HepG2 (cell line): Measurements from ENCODE around the gene BACE1-AS. TPM values are rescaled to one million over a fixed set of nuclear protein-coding genes. Genes with fewer than 3 reads are reported as not detected.

Source experiments
- ATAC-seq: fragments of 200-7000 bp; cut with Tn5 transposase; 3 replicates; pipeline ENCODE4 v1.9.1; 2020; ENCODE audit warnings: mild to moderate bottlenecking, moderate library complexity
- BruUV-seq: library from RNA; stranded (reverse); fragments of 400-500 nt; replicated peaks from 2 replicates; lab custom pipeline; 2021; lab: Mats Ljungman, UMichigan
- CTCF ChIA-PET: fragments of 300-600 bp; formaldehyde crosslinking; extraction: SDS; loops from one replicate; lab custom pipeline; 2021; ENCODE audit warnings: low total read pairs, inconsistent platforms, low intra/inter-chr PET ratio; lab: Yijun Ruan, JAX
- POLR2A ChIA-PET: fragments of 350-600 bp; sonication (Branson Sonifier 250); formaldehyde crosslinking; loops from one replicate; lab custom pipeline; 2020; ENCODE audit warnings: antibody characterized with exemption, inconsistent platforms; lab: Yijun Ruan, JAX
- DNase-seq: peaks from one replicate; pipeline ENCODE4 v3.0.0-alpha.2; 2015; ENCODE audit warnings: low spot score
- FAIRE-seq: peaks from 3 replicates; lab custom pipeline; 2011; peaks lifted over from hg19 to GRCh38; lab: Jason Lieb, UNC
- H2AFZ ChIP-seq: one replicate; pipeline ENCODE4 v1.6.1; 2011; ENCODE audit warnings: low read length, inconsistent platforms
- H3K27ac ChIP-seq: fragments of 300-600 bp; 3 replicates; pipeline ENCODE4 v1.8.0; 2011; ENCODE audit warnings: mixed run types, mild to moderate bottlenecking, mixed read lengths, low read length, inconsistent platforms; ENCODE audit not compliant: insufficient read depth; ENCODE audit errors: extremely low read length
- H3K27me3 ChIP-seq, 2 experiments: fragments of 200-600 bp in 1 of 2; 2 replicates in 1 of 2; 3 replicates in 1 of 2; pipeline versions ENCODE4 v1.6.0 to v1.8.0; 2011; ENCODE audit warnings: low read length in 2 of 2, mild to moderate bottlenecking in 2 of 2, moderate library complexity in 2 of 2, inconsistent platforms in 1 of 2; ENCODE audit not compliant: insufficient read depth in 2 of 2, control insufficient read depth in 1 of 2
- H3K36me3 ChIP-seq, 2 experiments: fragments of 200-600 bp in 1 of 2; replicated peaks in 1 of 2; 2 replicates in 1 of 2; 3 replicates in 1 of 2; pipeline versions ENCODE4 v1.5.1 to v1.8.0; 2011; ENCODE audit warnings: low read length in 2 of 2, inconsistent platforms in 1 of 2; ENCODE audit not compliant: insufficient read depth in 2 of 2, control insufficient read depth in 1 of 2
- H3K4me1 ChIP-seq: 2 replicates; pipeline ENCODE4 v1.5.1; 2012; ENCODE audit warnings: low read length, inconsistent platforms; ENCODE audit not compliant: insufficient read depth
- H3K4me2 ChIP-seq: 2 replicates; pipeline ENCODE4 v1.6.0; 2011; ENCODE audit warnings: low read depth, low read length, inconsistent platforms
- H3K4me3 ChIP-seq, 3 experiments: fragments of 200-600 bp in 1 of 3; sonication (generic), shearing (Covaris generic) in 1 of 3; replicated peaks in 1 of 3; 2 replicates each; pipeline ENCODE4 v1.5.1; 2011 to 2016; ENCODE audit warnings: low read length in 3 of 3, inconsistent platforms in 2 of 3, low read depth in 2 of 3, mild to moderate bottlenecking in 2 of 3, control low read depth in 1 of 3, mixed read lengths in 1 of 3; ENCODE audit not compliant: insufficient read depth in 1 of 3
- H3K79me2 ChIP-seq: one replicate; pipeline ENCODE4 v1.6.1; 2011; ENCODE audit warnings: low read length, inconsistent platforms; ENCODE audit not compliant: insufficient read depth
- H3K9ac ChIP-seq: 2 replicates; pipeline ENCODE4 v1.6.0; 2011; ENCODE audit warnings: mild to moderate bottlenecking, low read depth, low read length, inconsistent platforms; ENCODE audit not compliant: insufficient read depth
- H3K9me3 ChIP-seq: 2 replicates; pipeline ENCODE4 v1.5.1; 2012; ENCODE audit warnings: mild to moderate bottlenecking, low read length
- H4K20me1 ChIP-seq: 2 replicates; pipeline ENCODE4 v1.6.0; 2011; ENCODE audit warnings: inconsistent platforms, mild to moderate bottlenecking, low read length, moderate library complexity; ENCODE audit not compliant: insufficient read depth
- GPN1 ChIP-seq: sonication (generic); formaldehyde crosslinking; IDR thresholded peaks from 2 replicates; pipeline ENCODE4 v1.5.1; 2020; ENCODE audit warnings: missing genetic modification reagents, borderline replicate concordance
- MED13 ChIP-seq: sonication (generic); formaldehyde crosslinking; IDR thresholded peaks from 2 replicates; pipeline ENCODE4 v1.5.0; 2020; ENCODE audit warnings: missing genetic modification reagents
- NFIC ChIP-seq: IDR thresholded peaks from 2 replicates; pipeline ENCODE4 v1.6.1; 2012; ENCODE audit warnings: mild to moderate bottlenecking, low read length, inconsistent platforms
- NFKB2 ChIP-seq: sonication (generic); formaldehyde crosslinking; IDR thresholded peaks from 2 replicates; pipeline ENCODE4 v1.4.0; 2020; ENCODE audit warnings: missing genetic modification reagents, borderline replicate concordance
- NR1H2 ChIP-seq: sonication (generic); formaldehyde crosslinking; IDR thresholded peaks from 2 replicates; pipeline ENCODE4 v1.8.1; 2022; ENCODE audit warnings: low read depth, missing genetic modification reagents, borderline replicate concordance
- PCBP2 ChIP-seq: fragments of 200-400 bp; formaldehyde crosslinking; optimal IDR thresholded peaks from 2 replicates; pipeline ENCODE3; 2018; ENCODE audit warnings: low read length, low read depth; ENCODE audit not compliant: poor library complexity, severe bottlenecking
- SRSF4 ChIP-seq: fragments of 200-400 bp; formaldehyde crosslinking; IDR thresholded peaks from one replicate; pipeline ENCODE4 v1.6.1; 2018; ENCODE audit warnings: mild to moderate bottlenecking, low read depth, low read length, moderate library complexity; ENCODE audit not compliant: poor library complexity, severe bottlenecking
- ZBTB25 ChIP-seq: IDR thresholded peaks from 2 replicates; pipeline ENCODE4 v1.6.1; 2018; ENCODE audit warnings: missing genetic modification reagents
- ZNF263 ChIP-seq: sonication (generic); formaldehyde crosslinking; IDR thresholded peaks from 2 replicates; pipeline ENCODE4 v1.4.0; 2020; ENCODE audit warnings: missing genetic modification reagents
- WGBS: methylation state at CpG from one replicate; pipeline ENCODE4 v1.1.6; 2017; ENCODE audit warnings: low lambda C conversion rate; 5-methylcytosine and 5-hydroxymethylcytosine counted together
- in situ Hi-C: cut with HindIII; loops from 2 replicates; pipeline ENCODE4 v1.10.0; 2017; ENCODE audit warnings: low pct_unique_long_range_greater_than_20kb; ENCODE audit not compliant: extremely low pct_ligation_motif_present
- intact Hi-C: fragments of 100-400 bp; cut with micrococcal nuclease; formaldehyde crosslinking; loops from one replicate; pipeline ENCODE4 v1.10.0; 2022; ENCODE audit not compliant: unreplicated experiment
- polyA plus RNA-seq, 8 experiments: library from polyadenylated mRNA; depleted of rRNA in 3 of 8; stranded (reverse) in 7 of 8; unstranded in 1 of 8; fragments of >200 nt; fragmentation: Illumina TruSeq in 4 of 8; extraction: Trizol in 4 of 8; gene quantifications; 2 replicates each; pipeline versions ENCODE4 v1.2.1 to v1.2.3, GENCODE V29; 2011 to 2016; ENCODE audit warnings: low read depth in 4 of 8, missing spikeins in 1 of 8, mixed read lengths in 1 of 8; ENCODE audit not compliant: insufficient read depth in 1 of 8
- total RNA-seq, 5 experiments: library from RNA; depleted of rRNA; stranded (reverse); fragments of >200 nt; fragmentation: Illumina TruSeq; extraction: Trizol; gene quantifications; 2 replicates each; pipeline ENCODE4 v1.2.3, GENCODE V29; 2016; ENCODE audit warnings: low read depth in 1 of 5

Gene BACE1-AS
- total and polyA plus RNA-seq, 2 of the 13 experiments (the other 11 are each of a cell fraction or from before 2014, with no cell fraction given) = 2.0 to 3.9 TPM

DNA sequence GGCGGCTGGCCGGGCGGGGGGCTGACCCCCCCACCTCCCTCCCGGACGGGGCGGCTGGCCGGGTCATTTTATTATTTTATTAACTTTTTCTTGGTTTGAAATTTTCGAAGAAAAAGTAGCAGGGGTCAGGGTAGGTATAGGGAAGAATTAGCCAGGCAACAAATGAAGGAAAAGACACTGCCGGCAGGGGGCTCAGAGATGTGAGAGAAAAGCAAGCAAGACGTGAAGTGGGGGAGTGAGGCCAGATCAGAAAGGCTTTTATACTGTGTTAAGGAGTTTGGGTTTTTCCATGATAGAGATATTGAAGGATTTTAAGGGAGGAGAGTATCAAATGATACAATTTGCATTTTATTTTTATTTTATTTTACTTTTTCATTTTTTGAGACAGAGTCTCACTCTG is 39.6 kb upstream of the BACE1-AS start:
- no TSS peak for BruUV-seq
- Histone ChIP-seq H3K9ac (no peak overlapping the region), H3K27me3 (no peaks in the 10 kb centered on the region), H2AFZ (no peak overlapping the region), H3K4me2 (no peak overlapping the region), H3K27ac (no peak overlapping the region)
- in situ Hi-C loops = no loop called here
- DNase-seq = no peak
- POLR2A ChIA-PET = no interaction called here
- no peak for TF ChIP-seq PCBP2
- no peak for TF ChIP-seq NFIC
- no peak for TF ChIP-seq ZBTB25 (CRISPR knock-in tag)
- TF ChIP-seq SRSF4 = no peak
- TF ChIP-seq GPN1 (CRISPR knock-in tag) = no peak
- TF ChIP-seq ZNF263 = no peak
- no peak for TF ChIP-seq NR1H2 (CRISPR knock-in tag)
- no peak for TF ChIP-seq NFKB2 (CRISPR knock-in tag)
- no peak for TF ChIP-seq MED13 (CRISPR knock-in tag)
- TF ChIP-seq, all 625 proteins: peak for 0
- ATAC-seq (no peak), FAIRE-seq (no peak)
- Histone ChIP-seq H3K4me3 (no peak overlapping the region), H3K79me2 (no peaks in the 10 kb centered on the region), H3K9me3 (no peaks in the 10 kb centered on the region), H3K4me1 (no peaks in the 10 kb centered on the region; the same call in 1 of the 2 replicates), H4K20me1 (no peaks in the 10 kb centered on the region), H3K36me3 (peaks cover 2 to 17% of the 10 kb centered on the region in 2 experiments)
- CTCF ChIA-PET = no interaction called here
- intact Hi-C loops = no loop called here
- 96% methylated on average over 10 of the region's 10 CpGs for WGBS
